ENCODE measurements around the gene TMEM266.

The TMEM266 gene

GRCh38 chr15:76195506-76196268, 135.9 kb downstream of the TMEM266 start:
- peaks cover 11% of the 10 kb centered on the region for H3K4me1 ChIP-seq
- in situ Hi-C loops (cut with MboI; ENCODE audit: low sequenced_read_pairs) = loop anchor here (10.0 kb wide), 1 partner anchor 669 kb away; no protein-coding TSS in a partner anchor
- H3K36me3 ChIP-seq (replicated peaks) = no peaks in the 10 kb centered on the region
- no peaks in the 10 kb centered on the region for H3K9me3 ChIP-seq
- no peaks in the 10 kb centered on the region for H3K27me3 ChIP-seq (ENCODE audit: low read depth)
- no peak for DNase-seq (ENCODE audit: low spot score in 2 of 2)
- H3K4me3 ChIP-seq = no peak overlapping the region

GRCh38 chr15:76196269-76197231, 136.8 kb downstream of the TMEM266 start:
- Histone ChIP-seq H3K36me3 (replicated peaks) (no peaks in the 10 kb centered on the region), H3K4me1 (peaks cover 8% of the 10 kb centered on the region), H3K4me3 (no peak overlapping the region), H3K9me3 (no peaks in the 10 kb centered on the region), H3K27me3 (ENCODE audit: low read depth) (no peaks in the 10 kb centered on the region)
- DNase-seq (ENCODE audit: low spot score in 2 of 2) = peak; percentile 40 to 74
- in situ Hi-C loops (cut with MboI; ENCODE audit: low sequenced_read_pairs) = loop anchor here (10.0 kb wide), 1 partner anchor 668 kb away; no protein-coding TSS in a partner anchor

DNA sequence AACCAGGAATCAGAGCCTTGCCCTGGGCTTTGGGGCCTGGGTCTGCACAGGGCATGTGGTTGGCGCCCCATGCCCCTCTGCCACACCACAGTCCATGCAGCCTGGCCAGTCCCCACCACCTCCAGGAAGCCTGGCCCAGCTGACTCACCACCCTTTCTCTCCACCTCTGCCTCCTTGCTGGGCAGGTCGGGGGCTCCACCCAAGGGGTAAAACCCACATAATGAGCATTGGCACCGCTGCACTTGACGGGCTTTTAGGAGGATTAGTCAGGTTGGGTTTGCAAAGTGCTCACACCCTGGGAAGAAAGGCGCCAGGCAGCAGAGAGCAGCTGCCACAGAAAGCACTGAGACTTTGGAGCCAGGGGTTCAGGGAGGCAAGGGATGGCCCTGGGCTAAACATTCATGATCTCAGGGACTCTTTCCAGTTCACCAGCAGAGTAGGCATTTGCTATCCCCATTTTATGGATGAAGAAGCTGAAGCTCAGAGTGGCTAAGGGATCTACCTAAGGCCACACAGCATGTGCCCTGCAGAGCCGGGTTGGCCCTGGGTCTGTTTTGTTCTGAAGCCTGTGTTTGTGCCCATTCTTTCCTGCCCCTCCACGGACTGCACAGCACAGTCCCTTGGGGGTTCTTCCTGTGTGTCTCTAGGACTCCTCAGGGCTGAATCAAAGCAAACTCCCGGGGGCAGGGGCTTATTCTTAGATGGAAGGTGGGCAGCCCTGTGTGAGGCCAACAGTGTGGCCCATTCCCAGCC, 138.1 kb downstream of the TMEM266 start:
- Histone ChIP-seq H3K27me3 (ENCODE audit: low read depth) (no peaks in the 10 kb centered on the region), H3K9me3 (no peaks in the 10 kb centered on the region), H3K36me3 (replicated peaks) (0 out of 2 replicates have a peak, but pooled peaks cover 3% of the 10 kb centered on the region), H3K4me3 (no peak overlapping the region), H3K4me1 (peaks cover 8% of the 10 kb centered on the region)
- in situ Hi-C loops (cut with MboI; ENCODE audit: low sequenced_read_pairs) = loop anchor here (10.0 kb wide), 1 partner anchor 667 kb away; no protein-coding TSS in a partner anchor
- DNase-seq (ENCODE audit: low spot score in 2 of 2) = no peak

DNA sequence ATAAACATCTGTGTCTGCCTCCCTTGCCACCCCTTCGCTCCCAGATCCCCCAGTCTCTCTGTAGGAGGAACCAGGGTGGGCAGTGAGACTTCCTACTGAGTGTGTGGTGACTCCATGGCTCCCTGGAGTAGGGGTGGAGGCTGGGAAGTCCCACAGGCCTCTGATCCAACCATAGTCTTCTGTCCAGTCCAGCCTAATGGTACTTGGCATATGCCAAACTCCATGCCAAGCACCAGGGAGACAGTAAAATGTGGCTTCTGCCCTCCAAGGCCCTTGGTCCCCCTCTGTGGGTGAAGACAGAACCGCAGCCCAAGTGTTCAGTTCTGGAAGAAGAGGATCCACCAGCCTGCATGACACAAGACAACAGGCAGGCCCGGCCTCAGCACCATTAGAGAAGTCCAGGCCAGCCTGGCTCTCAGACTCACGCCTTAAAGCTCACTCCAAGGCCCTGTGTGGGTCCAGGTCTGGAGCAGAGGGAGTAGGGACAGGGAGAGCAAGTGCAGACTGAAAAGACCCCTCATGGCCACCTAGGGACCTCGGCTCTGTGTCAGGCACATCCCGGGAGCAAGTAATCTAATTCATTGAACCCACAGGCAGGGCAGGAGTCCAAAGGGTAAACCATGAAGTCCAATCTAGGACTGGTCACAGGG, 138.8 kb downstream of the TMEM266 start:
- in situ Hi-C loops (cut with MboI; ENCODE audit: low sequenced_read_pairs) = loop anchor here (10.0 kb wide), 1 partner anchor 666 kb away; no protein-coding TSS in a partner anchor
- peaks cover 3% of the 10 kb centered on the region; the same call in 1 of the 2 replicates for H3K36me3 ChIP-seq (replicated peaks)
- no peak for DNase-seq (ENCODE audit: low spot score in 2 of 2)
- H3K27me3 ChIP-seq (ENCODE audit: low read depth) = no peaks in the 10 kb centered on the region
- no peaks in the 10 kb centered on the region for H3K9me3 ChIP-seq
- no peak overlapping the region for H3K4me3 ChIP-seq
- H3K4me1 ChIP-seq = peaks cover 8% of the 10 kb centered on the region

DNA sequence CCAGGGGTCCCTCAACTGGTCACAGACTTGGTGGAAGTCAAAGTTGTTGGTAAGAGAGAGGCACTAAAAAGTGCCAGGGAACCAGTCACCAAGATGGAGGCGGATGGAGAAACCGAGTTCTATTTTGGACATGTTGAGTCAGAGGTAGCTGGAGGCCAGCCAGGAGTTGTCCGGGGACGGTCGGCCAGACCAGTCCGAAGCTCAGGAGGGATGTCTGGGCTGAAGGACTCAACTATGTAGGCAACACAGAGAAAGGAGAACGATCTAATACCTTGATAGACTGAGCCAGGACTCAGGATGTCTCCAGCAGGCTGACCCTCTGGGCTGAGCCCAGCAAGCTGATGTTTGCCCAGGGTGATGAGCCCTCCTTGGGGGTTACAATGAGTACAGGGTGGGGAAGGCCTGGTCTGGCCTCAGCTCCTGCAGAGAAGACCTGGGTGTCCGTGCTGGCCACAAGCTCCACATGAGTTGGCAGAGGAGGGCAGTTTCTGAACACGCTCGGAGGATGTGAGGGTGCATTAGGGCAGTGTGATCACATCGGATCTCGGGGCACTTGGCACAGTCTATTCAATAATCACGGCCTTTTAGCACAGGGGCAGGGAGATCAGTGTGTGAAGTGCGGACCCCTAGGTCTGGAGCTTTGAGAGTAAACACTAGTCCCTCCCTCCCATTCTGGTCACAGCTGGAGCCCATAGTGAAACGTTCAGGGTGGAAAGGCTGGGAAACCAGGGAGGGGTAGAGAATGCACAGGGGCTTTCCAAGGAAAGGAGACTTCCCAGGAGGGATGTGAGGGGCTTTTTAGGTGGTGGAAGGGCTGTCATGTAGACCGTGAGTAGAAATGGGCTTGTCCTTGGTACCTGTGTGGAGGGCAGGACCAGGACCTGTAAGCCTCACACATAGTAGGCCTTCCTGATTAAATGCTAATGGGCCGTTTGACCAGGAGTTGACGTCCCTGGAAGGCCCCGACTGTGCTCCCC, 139.6 kb downstream of the TMEM266 start:
- H3K36me3 ChIP-seq (replicated peaks) = peaks cover 5% of the 10 kb centered on the region; the same call in 1 of the 2 replicates
- H3K9me3 ChIP-seq = no peaks in the 10 kb centered on the region
- H3K27me3 ChIP-seq (ENCODE audit: low read depth) = no peaks in the 10 kb centered on the region
- peaks cover 8% of the 10 kb centered on the region for H3K4me1 ChIP-seq
- no peak overlapping the region for H3K4me3 ChIP-seq
- DNase-seq (ENCODE audit: low spot score in 2 of 2) = no peak
- in situ Hi-C loops (cut with MboI; ENCODE audit: low sequenced_read_pairs) = loop anchor here (10.0 kb wide), 1 partner anchor 665 kb away; no protein-coding TSS in a partner anchor

DNA sequence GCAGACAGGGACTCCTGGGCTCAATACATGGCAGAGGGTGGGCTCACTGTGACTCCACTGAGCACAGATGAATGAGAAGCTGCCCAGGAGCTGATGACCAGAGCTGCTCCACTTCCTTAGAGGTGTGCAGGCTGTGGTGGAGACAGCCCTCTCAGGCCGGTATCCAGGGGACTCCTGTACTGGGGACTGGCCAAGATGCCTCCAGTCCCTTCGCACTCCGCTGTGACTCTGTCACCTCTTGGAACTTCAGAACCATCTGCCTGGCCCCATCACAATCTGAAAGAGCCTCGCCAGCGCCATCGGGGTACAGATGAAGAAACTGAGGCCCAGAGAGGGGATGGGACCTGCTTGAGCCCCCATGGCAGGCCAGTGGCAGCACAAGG, 140.3 kb downstream of the TMEM266 start:
- Histone ChIP-seq H3K36me3 (replicated peaks) (peaks cover 9% of the 10 kb centered on the region; the same call in 1 of the 2 replicates), H3K4me3 (no peak overlapping the region), H3K9me3 (no peaks in the 10 kb centered on the region), H3K27me3 (ENCODE audit: low read depth) (no peaks in the 10 kb centered on the region), H3K4me1 (peaks cover 8% of the 10 kb centered on the region)
- DNase-seq (ENCODE audit: low spot score in 2 of 2) = no peak
- in situ Hi-C loops (cut with MboI; ENCODE audit: low sequenced_read_pairs) = no loop called here

DNA sequence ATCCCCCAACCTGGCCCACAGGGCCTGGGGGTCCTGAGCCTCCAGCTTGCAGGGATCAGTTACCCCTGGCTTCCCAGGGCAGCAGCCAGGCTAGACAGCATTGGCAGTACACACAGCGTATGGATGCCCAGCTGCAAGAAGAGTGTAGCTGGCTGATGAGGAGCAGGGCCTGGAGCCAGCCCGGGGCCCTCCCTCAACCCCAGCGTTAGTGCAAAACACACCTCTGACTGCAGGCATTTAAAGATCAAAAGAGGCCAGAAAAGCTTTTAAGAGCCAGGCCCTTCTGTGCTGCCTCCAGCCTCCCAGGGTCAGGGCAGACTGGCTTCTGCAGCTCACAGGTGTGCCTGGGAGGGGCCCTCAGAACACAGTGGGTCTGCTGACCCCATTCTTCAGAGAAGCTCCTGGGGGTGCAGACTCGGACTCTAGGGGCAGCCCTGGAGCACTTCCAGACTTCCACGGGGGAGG, 140.9 kb downstream of the TMEM266 start:
- in situ Hi-C loops (cut with MboI; ENCODE audit: low sequenced_read_pairs) = no loop called here
- H3K9me3 ChIP-seq = no peaks in the 10 kb centered on the region

GRCh38 chr15:76201536-76202255, 141.9 kb downstream of the TMEM266 start:
- H3K9me3 ChIP-seq = no peaks in the 10 kb centered on the region
- H3K4me3 ChIP-seq = no peak overlapping the region
- in situ Hi-C loops (cut with MboI; ENCODE audit: low sequenced_read_pairs) = no loop called here
- H3K36me3 ChIP-seq (replicated peaks) = peaks cover 13% of the 10 kb centered on the region; the same call in 1 of the 2 replicates
- H3K4me1 ChIP-seq = peaks cover 3% of the 10 kb centered on the region
- no peak for DNase-seq (ENCODE audit: low spot score in 2 of 2)
- no peaks in the 10 kb centered on the region for H3K27me3 ChIP-seq (ENCODE audit: low read depth)

More for the DNA sequence above, 140.9 kb downstream of the TMEM266 start:
- H3K36me3 ChIP-seq (replicated peaks) = peaks cover 9% of the 10 kb centered on the region; the same call in 1 of the 2 replicates
- no peaks in the 10 kb centered on the region for H3K27me3 ChIP-seq (ENCODE audit: low read depth)
- peaks cover 8% of the 10 kb centered on the region for H3K4me1 ChIP-seq
- no peak overlapping the region for H3K4me3 ChIP-seq
- DNase-seq (ENCODE audit: low spot score in 2 of 2) = no peak

GRCh38 chr15:76203346-76204108, 143.7 kb downstream of the TMEM266 start:
- no peak for DNase-seq (ENCODE audit: low spot score in 2 of 2)
- Histone ChIP-seq H3K36me3 (replicated peaks) (peaks cover 23% of the 10 kb centered on the region), H3K9me3 (no peaks in the 10 kb centered on the region), H3K4me1 (no peaks in the 10 kb centered on the region), H3K27me3 (ENCODE audit: low read depth) (no peaks in the 10 kb centered on the region), H3K4me3 (no peak overlapping the region)
- in situ Hi-C loops (cut with MboI; ENCODE audit: low sequenced_read_pairs) = no loop called here

DNA sequence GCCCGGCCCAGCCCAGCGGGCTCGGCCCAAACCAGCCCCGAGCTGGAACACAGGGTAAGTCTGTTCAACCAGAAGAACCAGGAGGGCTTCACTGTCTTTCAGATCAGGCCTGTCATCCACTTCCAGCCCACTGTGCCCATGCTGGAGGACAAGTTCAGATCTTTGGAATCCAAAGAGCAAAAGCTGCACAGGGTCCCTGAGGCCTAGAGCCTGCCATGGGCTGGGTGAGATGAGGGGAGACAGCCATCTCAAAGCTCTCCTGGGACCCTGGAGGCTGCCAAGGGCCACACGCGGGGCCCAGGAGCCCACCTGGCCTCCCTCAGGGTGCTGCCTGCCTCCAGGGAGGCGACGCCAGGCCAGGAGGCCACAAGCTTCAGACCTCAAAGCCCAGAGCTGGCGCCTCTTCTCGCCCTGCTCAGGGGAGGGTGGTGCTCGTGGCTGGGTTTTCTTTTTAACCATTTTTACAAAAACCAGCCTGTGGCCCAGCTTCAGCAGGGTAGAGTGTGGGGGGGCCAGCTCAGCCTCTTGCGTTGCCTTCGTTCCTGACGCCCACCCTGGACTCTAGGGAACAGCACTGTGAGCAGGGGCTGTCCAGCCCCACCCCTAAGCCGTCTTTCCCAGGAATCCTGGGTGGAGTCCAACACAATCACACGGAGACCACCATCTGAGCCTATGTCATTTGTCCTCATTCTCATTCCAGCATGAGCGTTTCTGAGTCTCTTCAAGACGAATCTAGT, 144.5 kb downstream of the TMEM266 start:
- Histone ChIP-seq H3K36me3 (replicated peaks) (peaks cover 29% of the 10 kb centered on the region), H3K9me3 (no peaks in the 10 kb centered on the region), H3K4me3 (no peak overlapping the region), H3K4me1 (no peaks in the 10 kb centered on the region), H3K27me3 (ENCODE audit: low read depth) (no peaks in the 10 kb centered on the region)
- in situ Hi-C loops (cut with MboI; ENCODE audit: low sequenced_read_pairs) = no loop called here
- DNase-seq (ENCODE audit: low spot score in 2 of 2) = no peak
